ENCODE data around the gene ROBO3. TPM values are rescaled to one million over a fixed set of nuclear protein-coding genes. Genes with fewer than 3 reads are reported as not detected.

The ROBO3 gene
- total and polyA plus RNA-seq, 2 of the 8 experiments (the other 6 are each of a cell fraction or from before 2014, with no cell fraction given) = 12.1 to 24.6 TPM

DNA sequence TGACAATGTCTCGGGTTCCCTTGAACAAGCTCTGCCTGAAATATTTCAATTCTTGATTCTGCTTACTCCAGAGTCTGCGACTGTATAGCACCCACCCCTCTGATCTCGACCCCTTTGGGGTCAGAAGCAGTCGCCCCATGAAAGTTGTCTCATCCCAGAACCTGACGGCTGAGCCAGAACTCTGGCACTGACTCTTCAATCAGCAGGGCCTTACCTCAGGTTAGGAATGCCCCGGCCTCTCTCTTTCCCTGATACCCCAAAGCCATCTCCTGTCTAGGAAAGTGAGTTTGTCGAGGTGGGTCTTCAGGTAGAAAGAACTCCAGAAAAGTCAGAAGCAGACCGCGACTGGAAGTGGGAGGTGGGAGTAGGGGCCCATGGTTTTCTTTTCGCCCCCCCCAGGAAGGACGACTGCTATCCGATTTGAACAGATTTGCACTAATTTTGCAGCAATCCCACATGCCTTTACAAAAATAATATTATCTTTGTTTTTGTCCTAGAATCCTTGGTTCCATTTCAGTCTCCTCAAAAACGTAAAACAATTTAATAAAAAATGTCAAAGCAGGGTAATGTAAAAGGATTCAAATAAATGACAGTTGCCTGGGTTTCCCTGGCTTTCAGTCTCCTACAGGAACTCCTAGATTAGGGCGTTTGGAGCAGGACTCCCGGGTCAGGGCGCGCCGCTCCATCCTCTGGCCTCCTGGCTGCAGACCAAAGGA lies 898 bp upstream of the ROBO3 start:
- peaks cover 0 to 23% (median 16%) of the 10 kb centered on the region in 4 experiments; a peak in 6 of 7 replicates for H3K4me1 ChIP-seq (replicated peaks in 1 of 4; ENCODE audit: control insufficient read depth in 3 of 4, insufficient read depth in 4 of 4, low read length in 3 of 4)
- no peaks in the 10 kb centered on the region for H3K79me1 ChIP-seq (ENCODE audit: low read depth, low read length)
- no peak overlapping the region for H4K5ac ChIP-seq (ENCODE audit: insufficient read length, low read depth, low read length)
- H3K9ac ChIP-seq (replicated peaks in 1 of 4; ENCODE audit: extremely low read depth in 1 of 4, low read depth in 3 of 4, low read length in 3 of 4) = no peak overlapping the region
- H3K9me3 ChIP-seq (ENCODE audit: insufficient read depth in 2 of 2, low read depth in 1 of 2, low read length in 1 of 2) = no peaks in the 10 kb centered on the region
- no peak overlapping the region for H2BK12ac ChIP-seq (ENCODE audit: low read depth, low read length)
- no peak overlapping the region for H3K4ac ChIP-seq (replicated peaks; ENCODE audit: insufficient read length, low read depth, low read length)
- H3K18ac ChIP-seq (ENCODE audit: extremely low read depth, low read length) = no peak overlapping the region
- TF ChIP-seq TBP (IDR thresholded peaks at IDR 0.05; ENCODE audit: low read depth, low read length) = no peak
- no peak for TF ChIP-seq CEBPB (IDR thresholded peaks at IDR 0.05; ENCODE audit: low read depth, low read length)
- TF ChIP-seq KDM1A (IDR thresholded peaks at IDR 0.05; ENCODE audit: borderline replicate concordance, low read length) = no peak
- TF ChIP-seq SAP30 (IDR thresholded peaks at IDR 0.05; ENCODE audit: insufficient read depth, insufficient replicate concordance, low read length) = no peak
- no peak for TF ChIP-seq BRCA1 (IDR thresholded peaks at IDR 0.05; ENCODE audit: low read depth, low read length)
- no peak overlapping the region for H3K27ac ChIP-seq (ENCODE audit: low read depth, low read length)
- ChIA-PET POLR2A (ENCODE audit: partially characterized antibody) (no interaction called here), CTCF (ENCODE audit: partially characterized antibody) (interaction anchor here (1.0 to 3.3 kb wide), 2 partner anchors 12 to 28 kb away, joined by 3 to 108 read pairs; no protein-coding TSS in a partner anchor)
- H4K20me1 ChIP-seq (replicated peaks in 1 of 2; ENCODE audit: control insufficient read depth in 1 of 2, insufficient read depth in 2 of 2, low read length in 2 of 2) = peaks cover 17 to 32% of the 10 kb centered on the region in 2 experiments
- H2BK5ac ChIP-seq (ENCODE audit: low read depth, low read length) = no peak overlapping the region
- no peaks in the 10 kb centered on the region for H3K79me2 ChIP-seq (ENCODE audit: control insufficient read depth in 1 of 2, insufficient read depth in 2 of 2, low read length in 2 of 2)
- H2BK120ac ChIP-seq (replicated peaks; ENCODE audit: low read depth, low read length) = no peak overlapping the region
- H4K8ac ChIP-seq (ENCODE audit: extremely low read depth, insufficient read depth, low read length) = no peak overlapping the region
- DNase-seq (ENCODE audit: low read depth in 1 of 2, low spot score in 2 of 2) = no peak
- H3K14ac ChIP-seq (ENCODE audit: insufficient read length) = no peak overlapping the region
- H3K23me2 ChIP-seq (ENCODE audit: low read depth, low read length) = peaks cover 4% of the 10 kb centered on the region; the same call in 1 of the 2 replicates
- WGBS, 2 experiments (ENCODE audit: extremely low coverage in 1 of 2, insufficient coverage in 1 of 2, insufficient read length in 1 of 2, insufficient replicate concordance in 2 of 2, low coverage in 1 of 2, low lambda C conversion rate in 2 of 2, missing lambda C conversion rate in 1 of 2) = 23% methylated on average over 16 of the region's 18 CpGs; no CpG with 5 or more reads in 1 of the 2 experiments
- H3K4me3 ChIP-seq (ENCODE audit: extremely low read depth in 1 of 4, insufficient read depth in 2 of 4, low read depth in 3 of 4, low read length in 4 of 4) = no peak overlapping the region
- no peak overlapping the region for H3K56ac ChIP-seq (replicated peaks; ENCODE audit: insufficient read length, low read depth, low read length)
- peaks cover 0 to 4% (median 0%) of the 10 kb centered on the region in 4 experiments; a peak in 1 of 8 replicates for H3K36me3 ChIP-seq (ENCODE audit: control insufficient read depth in 2 of 4, insufficient read depth in 4 of 4, low read length in 3 of 4)
- peaks cover 84 to 95% (median 90%) of the 10 kb centered on the region in 4 experiments for H3K27me3 ChIP-seq (replicated peaks in 1 of 4; ENCODE audit: control insufficient read depth in 3 of 4, extremely low read depth in 1 of 4, insufficient read depth in 3 of 4, low read length in 3 of 4)
- H3K4me2 ChIP-seq (ENCODE audit: insufficient read depth in 1 of 2, low read depth in 2 of 2, low read length in 2 of 2) = peak overlapping the region in 1 of 2 experiments; percentile 85; a peak in 1 of 4 replicates
- no peak overlapping the region for H2AK5ac ChIP-seq (ENCODE audit: low read depth, low read length)
- H2BK15ac ChIP-seq (ENCODE audit: low read length) = no peak overlapping the region
- no peak overlapping the region for H2AFZ ChIP-seq (ENCODE audit: low read length)
- H3K23ac ChIP-seq (ENCODE audit: insufficient read length) = no peak overlapping the region
- no peak for FAIRE-seq
- no peak overlapping the region for H4K91ac ChIP-seq (replicated peaks; ENCODE audit: insufficient read length, low read length)
- no peak overlapping the region for H2BK20ac ChIP-seq (ENCODE audit: low read length)

All from H1 (cell line).